Inferior parietal cortex (tissue), 1 donor: ENCODE measurements around the gene PIM1.

Experiments
- DNase-seq: peaks from one replicate; pipeline ENCODE4 v3.0.0-alpha.2; 2016; ENCODE audit errors: extremely low spot score

PIM1 gene

GRCh38 chr6:37222125-37222967 is 52.4 kb downstream of the PIM1 start:
- peak; percentile 38 for DNase-seq

- no peak for DNase-seq
These were observed 53.0 kb downstream of the PIM1 start for GRCh38 chr6:37222992-37223391.
